Breast epithelium (tissue), 4 donors: ENCODE data around the gene COL15A1. TPM values are rescaled to one million over a fixed set of nuclear protein-coding genes. Genes with fewer than 3 reads are reported as not detected.

ENCODE experiments used
- DNase-seq, 2 donors: peaks; one replicate each; pipeline ENCODE4 v3.0.0-alpha.2; 2019; ENCODE audit warnings: low spot score in 2 of 2
- H3K27ac ChIP-seq, 2 donors: fragments of 200-600 bp; sonication (generic) in 1 of 2; one replicate each; pipeline ENCODE4 v1.5.1; 2016 to 2019; ENCODE audit warnings: mild to moderate bottlenecking in 1 of 2
- H3K27me3 ChIP-seq, 2 donors: fragments of 200-600 bp; sonication (generic) in 1 of 2; one replicate each; pipeline versions ENCODE4 v1.5.1 to v1.6.0; 2017 to 2019; ENCODE audit warnings: control low read depth in 1 of 2, mild to moderate bottlenecking in 1 of 2
- H3K36me3 ChIP-seq: fragments of 200-600 bp; one replicate; pipeline ENCODE4 v1.5.1; 2019
- H3K4me1 ChIP-seq, 2 donors: fragments of 200-600 bp; sonication (generic); one replicate each; pipeline ENCODE4 v1.5.1; 2016 to 2019; ENCODE audit warnings: control low read depth in 1 of 2
- H3K4me3 ChIP-seq, 3 donors: fragments of 200-600 bp; sonication (generic); 1 replicate in 2 of 3; 2 replicates in 1 of 3; pipeline ENCODE4 v1.5.1; 2016 to 2019; ENCODE audit warnings: mild to moderate bottlenecking in 3 of 3, moderate library complexity in 2 of 3
- H3K9me3 ChIP-seq, 2 donors: fragments of 200-600 bp; sonication (generic) in 1 of 2; one replicate each; pipeline ENCODE4 v1.5.1; 2016 to 2019; ENCODE audit warnings: control low read depth in 1 of 2
- POLR2A ChIP-seq: fragments of 450-650 bp; IDR thresholded peaks from one replicate; pipeline ENCODE4 v1.6.1; 2016; ENCODE audit warnings: antibody characterized with exemption, mild to moderate bottlenecking, moderate library complexity
- POLR2AphosphoS5 ChIP-seq, 3 donors: sonication (generic); formaldehyde crosslinking; IDR thresholded peaks; one replicate each; pipeline ENCODE4 v1.6.1; 2017; ENCODE audit warnings: antibody characterized with exemption in 3 of 3
- intact Hi-C: fragments of 100-400 bp; cut with DNase I; formaldehyde crosslinking; loops from one replicate; pipeline ENCODE4 v1.15.1; 2023; ENCODE audit warnings: low total_unique reads
- total RNA-seq, 3 donors: library from RNA; depleted of rRNA; stranded (reverse); fragments of >200 nt; gene quantifications; one replicate each; pipeline ENCODE4 v1.1.0, GENCODE V29; 2016
- TF ChIP-seq, protein P1 (sequence below), 3 donors: fragments of 450-650 bp; IDR thresholded peaks; one replicate each; pipeline ENCODE4 v1.5.1; 2016 to 2017; ENCODE audit warnings: antibody characterized with exemption in 3 of 3, mild to moderate bottlenecking in 3 of 3, moderate library complexity in 3 of 3

The COL15A1 gene
- total RNA-seq, 3 donors from 2014 or later = 13.9 to 47.8 (median 32.4) TPM

DNA sequence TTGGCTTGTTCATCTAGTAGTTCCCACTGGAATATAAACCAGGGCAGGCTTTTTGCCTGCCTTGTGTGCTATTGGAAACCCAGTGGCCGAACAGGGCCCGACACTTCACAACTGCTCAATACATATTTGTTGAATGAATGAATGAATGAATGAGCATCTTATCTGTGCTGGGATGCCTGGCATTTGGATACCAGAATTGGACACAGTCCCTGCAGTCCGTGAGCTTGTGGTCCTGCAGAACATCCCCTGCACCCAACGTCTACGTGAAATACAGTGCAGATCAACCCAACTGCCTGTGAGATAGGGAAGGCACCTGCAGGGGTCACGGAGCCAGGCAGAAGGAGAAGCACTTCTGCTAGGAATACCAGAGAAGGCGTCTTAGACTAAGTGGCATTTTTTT, 30.0 kb upstream of the COL15A1 start:
- Histone ChIP-seq H3K36me3 (no peaks in the 10 kb centered on the region), H3K4me3 (no peak overlapping the region), H3K27me3 (no peaks in the 10 kb centered on the region), H3K27ac (no peak overlapping the region), H3K9me3 (no peaks in the 10 kb centered on the region), H3K4me1 (no peaks in the 10 kb centered on the region)
- DNase-seq = no peak
- intact Hi-C loops = no loop called here
- TF ChIP-seq POLR2A (no peak), POLR2AphosphoS5 (IDR thresholded peaks at IDR 0.05) (no peak)
- TF ChIP-seq, protein P1, sequence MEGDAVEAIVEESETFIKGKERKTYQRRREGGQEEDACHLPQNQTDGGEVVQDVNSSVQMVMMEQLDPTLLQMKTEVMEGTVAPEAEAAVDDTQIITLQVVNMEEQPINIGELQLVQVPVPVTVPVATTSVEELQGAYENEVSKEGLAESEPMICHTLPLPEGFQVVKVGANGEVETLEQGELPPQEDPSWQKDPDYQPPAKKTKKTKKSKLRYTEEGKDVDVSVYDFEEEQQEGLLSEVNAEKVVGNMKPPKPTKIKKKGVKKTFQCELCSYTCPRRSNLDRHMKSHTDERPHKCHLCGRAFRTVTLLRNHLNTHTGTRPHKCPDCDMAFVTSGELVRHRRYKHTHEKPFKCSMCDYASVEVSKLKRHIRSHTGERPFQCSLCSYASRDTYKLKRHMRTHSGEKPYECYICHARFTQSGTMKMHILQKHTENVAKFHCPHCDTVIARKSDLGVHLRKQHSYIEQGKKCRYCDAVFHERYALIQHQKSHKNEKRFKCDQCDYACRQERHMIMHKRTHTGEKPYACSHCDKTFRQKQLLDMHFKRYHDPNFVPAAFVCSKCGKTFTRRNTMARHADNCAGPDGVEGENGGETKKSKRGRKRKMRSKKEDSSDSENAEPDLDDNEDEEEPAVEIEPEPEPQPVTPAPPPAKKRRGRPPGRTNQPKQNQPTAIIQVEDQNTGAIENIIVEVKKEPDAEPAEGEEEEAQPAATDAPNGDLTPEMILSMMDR (IDR thresholded peaks at IDR 0.05) = no peak

DNA sequence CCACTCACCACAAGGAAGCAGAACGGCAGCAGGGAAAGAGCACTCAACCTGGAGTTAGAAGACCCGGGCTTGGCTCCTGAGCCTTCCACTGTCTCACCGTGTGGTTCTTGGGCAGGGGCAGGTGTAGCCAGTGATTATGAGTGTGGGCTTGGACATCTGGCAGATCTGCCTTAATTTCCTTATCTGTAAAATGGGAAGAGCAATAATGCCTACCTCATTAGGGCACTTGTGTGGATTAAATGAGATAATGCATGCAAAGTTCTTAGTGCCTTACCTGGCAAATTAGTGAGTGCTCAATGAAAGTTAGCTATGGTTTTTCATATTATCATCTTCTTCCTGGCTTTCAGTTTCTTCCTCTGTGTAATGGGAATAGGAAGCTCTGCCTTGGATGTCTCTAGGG, 28.1 kb upstream of the COL15A1 start:
- intact Hi-C loops = no loop called here
- H3K27ac ChIP-seq = no peak overlapping the region
- no peaks in the 10 kb centered on the region for H3K27me3 ChIP-seq
- TF ChIP-seq, protein P1 (IDR thresholded peaks at IDR 0.05) = no peak
- TF ChIP-seq POLR2A = no peak
- no peak for TF ChIP-seq POLR2AphosphoS5 (IDR thresholded peaks at IDR 0.05)
- no peaks in the 10 kb centered on the region for H3K9me3 ChIP-seq
- no peaks in the 10 kb centered on the region for H3K36me3 ChIP-seq
- no peak overlapping the region for H3K4me3 ChIP-seq
- H3K4me1 ChIP-seq = no peaks in the 10 kb centered on the region
- no peak for DNase-seq

DNA sequence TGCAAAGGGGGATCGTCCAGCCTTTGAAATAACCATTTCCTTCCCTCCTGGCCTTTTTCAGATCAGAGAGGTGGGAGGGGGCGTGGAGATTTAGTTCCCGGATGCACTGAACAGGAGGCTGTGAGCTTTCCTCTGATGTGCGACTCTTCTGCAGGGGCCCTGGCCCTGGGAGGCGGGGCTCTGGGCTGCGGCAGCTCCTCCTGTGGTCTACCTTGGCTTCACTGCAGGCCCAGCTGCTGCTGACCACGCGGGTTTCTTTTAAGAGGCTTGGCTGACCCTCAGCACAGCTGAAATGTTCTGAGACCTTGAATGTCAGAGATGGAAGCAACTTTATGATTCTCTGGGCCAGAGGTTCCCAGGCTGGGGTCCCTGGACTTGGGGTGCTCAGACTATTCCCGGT, 27.0 kb upstream of the COL15A1 start:
- TF ChIP-seq POLR2A (no peak), POLR2AphosphoS5 (IDR thresholded peaks at IDR 0.05) (no peak)
- TF ChIP-seq, protein P1 (IDR thresholded peaks at IDR 0.05) = no peak
- DNase-seq = peak in 1 of 2 donors; percentile 26
- Histone ChIP-seq H3K4me3 (no peak overlapping the region), H3K9me3 (no peaks in the 10 kb centered on the region), H3K4me1 (no peaks in the 10 kb centered on the region), H3K36me3 (no peaks in the 10 kb centered on the region), H3K27ac (peak overlapping the region in 1 of 2 donors; percentile 23), H3K27me3 (no peaks in the 10 kb centered on the region)
- intact Hi-C loops = no loop called here

DNA sequence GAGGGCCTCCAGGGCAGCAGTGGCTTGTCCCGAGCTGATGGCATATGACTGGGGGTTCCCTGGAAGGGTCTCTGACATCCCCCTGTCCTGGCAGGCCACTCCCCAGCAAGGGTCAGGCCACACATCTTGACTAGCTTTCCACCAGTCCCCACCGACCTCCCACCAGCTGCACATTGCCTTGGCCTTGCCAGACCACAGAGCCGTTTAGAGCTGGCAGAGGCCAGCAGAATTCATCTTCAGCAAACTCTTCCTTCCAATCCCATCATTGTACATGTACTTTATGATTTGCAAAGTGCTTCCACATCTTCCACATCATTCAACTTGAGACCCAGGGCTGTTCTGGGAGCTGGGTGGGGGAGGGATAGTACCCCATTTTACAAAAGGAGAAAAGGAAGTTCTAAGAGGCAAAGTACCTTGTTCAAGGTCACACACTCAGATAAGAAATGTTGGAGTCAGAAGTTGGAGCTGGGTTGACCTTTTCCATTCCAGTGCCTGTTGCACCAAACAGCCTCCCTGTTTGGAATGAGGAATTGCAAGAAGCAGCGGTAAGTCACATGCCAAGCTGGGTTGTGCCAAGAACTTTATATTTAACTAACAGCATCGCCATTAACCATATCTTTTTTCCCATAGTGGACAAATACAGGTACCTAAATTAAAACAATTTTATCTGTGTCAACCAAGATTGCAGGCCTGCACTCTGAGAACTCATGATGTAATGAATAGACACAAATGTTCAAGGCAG, 25.8 kb upstream of the COL15A1 start:
- Histone ChIP-seq H3K27ac (no peak overlapping the region), H3K4me3 (no peak overlapping the region), H3K27me3 (no peaks in the 10 kb centered on the region), H3K4me1 (no peaks in the 10 kb centered on the region), H3K36me3 (no peaks in the 10 kb centered on the region), H3K9me3 (no peaks in the 10 kb centered on the region)
- TF ChIP-seq, protein P1 (IDR thresholded peaks at IDR 0.05) = no peak
- TF ChIP-seq POLR2AphosphoS5 (IDR thresholded peaks at IDR 0.05) (no peak), POLR2A (no peak)
- no peak for DNase-seq
- intact Hi-C loops = no loop called here

DNA sequence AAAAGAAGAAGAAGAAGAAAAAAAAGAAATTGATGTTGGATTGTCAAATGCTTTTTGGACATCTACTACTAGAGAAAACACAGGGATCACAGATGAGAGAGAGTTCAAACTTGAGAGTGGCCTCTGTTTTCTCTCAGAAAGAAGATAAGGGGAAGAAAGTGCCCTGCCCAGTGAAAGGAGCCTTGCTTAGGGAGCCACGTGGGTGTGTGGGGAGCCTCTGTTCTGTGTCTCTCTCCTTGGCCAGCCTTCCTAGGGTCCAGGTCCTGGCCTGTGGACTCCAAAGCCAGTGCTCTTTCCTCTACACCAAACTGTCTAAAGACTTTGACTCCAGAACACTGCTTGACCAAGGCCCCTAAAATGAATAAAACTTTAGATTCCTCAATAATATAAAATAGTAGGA, 22.0 kb upstream of the COL15A1 start:
- no peak for DNase-seq
- no peak overlapping the region for H3K27ac ChIP-seq
- intact Hi-C loops = loop anchor here (2.0 kb wide), 1 partner anchor 21 kb away; the partner anchor contains the start of gene COL15A1

More for the DNA sequence above, 22.0 kb upstream of the COL15A1 start:
- no peaks in the 10 kb centered on the region for H3K9me3 ChIP-seq
- no peaks in the 10 kb centered on the region for H3K27me3 ChIP-seq
- no peaks in the 10 kb centered on the region for H3K36me3 ChIP-seq
- TF ChIP-seq POLR2A (no peak), POLR2AphosphoS5 (IDR thresholded peaks at IDR 0.05) (no peak)
- TF ChIP-seq, protein P1 (IDR thresholded peaks at IDR 0.05) = no peak
- H3K4me3 ChIP-seq = no peak overlapping the region
- no peaks in the 10 kb centered on the region for H3K4me1 ChIP-seq
